Gastroesophageal sphincter (tissue), 4 donors: ENCODE results near the gene ESCO1. TPM values are rescaled to one million over a fixed set of nuclear protein-coding genes. Genes with fewer than 3 reads are reported as not detected.
"Not testable (repeated sequence)": the region's sequence is repeated elsewhere in the genome, so short reads cannot be mapped to it uniquely, and the experiment has no call there.

Source experiments
- ATAC-seq: fragments of 150-250 bp; one replicate; pipeline ENCODE4 v1.9.1; 2016; ENCODE audit warnings: mild to moderate bottlenecking, moderate library complexity
- H3K27ac ChIP-seq, 4 donors: fragments of 200-600 bp; sonication (generic) in 3 of 4; 1 replicate in 3 of 4; 2 replicates in 1 of 4; pipeline ENCODE4 v1.5.1; 2016 to 2019
- H3K27me3 ChIP-seq: fragments of 200-600 bp; sonication (generic); one replicate; pipeline ENCODE4 v1.5.1; 2019
- H3K36me3 ChIP-seq, 2 donors: fragments of 200-600 bp; sonication (generic); one replicate each; pipeline ENCODE4 v1.5.1; 2019; ENCODE audit warnings: control low read depth in 1 of 2
- H3K4me1 ChIP-seq, 3 donors: fragments of 200-600 bp; sonication (generic); 1 replicate in 2 of 3; 2 replicates in 1 of 3; pipeline ENCODE4 v1.5.1; 2016 to 2019; ENCODE audit warnings: control low read depth in 2 of 3
- H3K4me3 ChIP-seq, 2 donors: fragments of 200-600 bp; sonication (generic); one replicate each; pipeline ENCODE4 v1.5.1; 2019; ENCODE audit warnings: mild to moderate bottlenecking in 1 of 2, moderate library complexity in 1 of 2
- H3K9me3 ChIP-seq, 3 donors: fragments of 200-600 bp; sonication (generic); one replicate each; pipeline ENCODE4 v1.5.1; 2017 to 2019; ENCODE audit warnings: control low read depth in 2 of 3
- CTCF ChIP-seq, 4 experiments: fragments of 200-600 bp in 2 of 4; fragments of 450-650 bp in 2 of 4; sonication (generic) in 1 of 4; IDR thresholded peaks; one replicate each; pipeline ENCODE4 v1.5.1; 2017 to 2019; ENCODE audit warnings: antibody characterized with exemption in 4 of 4, mild to moderate bottlenecking in 2 of 4, moderate library complexity in 2 of 4
- EP300 ChIP-seq: sonication (generic); formaldehyde crosslinking; IDR thresholded peaks from one replicate; pipeline ENCODE4 v1.6.1; 2017; ENCODE audit warnings: antibody characterized with exemption, mild to moderate bottlenecking
- POLR2A ChIP-seq, 2 donors: fragments of 450-650 bp; IDR thresholded peaks; one replicate each; pipeline ENCODE4 v1.6.1; 2017; ENCODE audit warnings: antibody characterized with exemption in 2 of 2, mild to moderate bottlenecking in 2 of 2, moderate library complexity in 1 of 2
- POLR2AphosphoS5 ChIP-seq: sonication (generic); formaldehyde crosslinking; IDR thresholded peaks from one replicate; pipeline ENCODE4 v1.6.1; 2017; ENCODE audit warnings: antibody characterized with exemption
- WGBS, 2 donors: methylation state at CpG; one replicate each; pipeline ENCODE4 v1.1.5; 2018; ENCODE audit warnings: low coverage in 1 of 2; 5-methylcytosine and 5-hydroxymethylcytosine counted together
- total RNA-seq, 4 donors: library from RNA; depleted of rRNA; stranded (reverse); fragments of >200 nt; gene quantifications; one replicate each; pipeline ENCODE4 v1.1.0, GENCODE V29; 2016

ESCO1 gene
- total RNA-seq, 4 donors from 2014 or later = 13.2 to 23.4 (median 19.1) TPM

- WGBS, 2 donors = 65 to 75% methylated on average over 9 of the region's 9 CpGs
- Histone ChIP-seq H3K9me3 (no peaks in the 10 kb centered on the region), H3K4me3 (no peak overlapping the region), H3K27me3 (no peaks in the 10 kb centered on the region), H3K27ac (no peak overlapping the region), H3K36me3 (peaks cover 0 to 91% of the 10 kb centered on the region in 2 donors), H3K4me1 (no peaks in the 10 kb centered on the region)
- TF ChIP-seq POLR2AphosphoS5 = no peak
- TF ChIP-seq POLR2A (IDR thresholded peaks at IDR 0.05) = no peak
- TF ChIP-seq CTCF (IDR thresholded peaks at IDR 0.05) = no peak
- no peak for TF ChIP-seq EP300
- no peak for ATAC-seq
Observed at GRCh38 chr18:21629089-21629832, 28.8 kb upstream of the ESCO1 start.

GRCh38 chr18:21621640-21622039 lies 21.1 kb upstream of the ESCO1 start:
- WGBS, 2 donors = 82 to 86% methylated on average over 7 to 9 of the region's 9 CpGs
- peaks cover 0 to 65% of the 10 kb centered on the region in 2 donors for H3K36me3 ChIP-seq
- not testable (repeated sequence) for H3K9me3 ChIP-seq, H3K27ac ChIP-seq, H3K4me1 ChIP-seq, H3K27me3 ChIP-seq, H3K4me3 ChIP-seq, ATAC-seq

GRCh38 chr18:21612125-21613039 lies 11.9 kb upstream of the ESCO1 start, which contains the start of gene SNRPD1:
SNRPD1 (plus strand) TSS chr18:21612314; CDS start chr18:21612430, 116 bp downstream.
- 0 to 1% methylated on average over 17 to 33 of the region's 59 CpGs for WGBS, 2 donors
- H3K27ac ChIP-seq = peak within 1 kb of the TSS; percentile 18 to 87 (median 80)
- H3K4me1 ChIP-seq = peaks cover 3 to 26% (median 5%) of the 10 kb centered on the region in 3 donors
- no peaks in the 10 kb centered on the region for H3K27me3 ChIP-seq
- peaks cover 0 to 14% of the 10 kb centered on the region in 2 donors for H3K36me3 ChIP-seq
- peak; percentile 99 for ATAC-seq
- H3K9me3 ChIP-seq = no peaks in the 10 kb centered on the region
- TF ChIP-seq CTCF (IDR thresholded peaks at IDR 0.05) = peak; percentile 84 to 98 (median 90)
- peak; percentile 46 for TF ChIP-seq POLR2AphosphoS5
- no peak for TF ChIP-seq EP300
- TF ChIP-seq POLR2A (IDR thresholded peaks at IDR 0.05) = peak in 1 of 2 donors; percentile 40
- peak within 1 kb of the TSS; percentile 77 to 82 for H3K4me3 ChIP-seq

GRCh38 chr18:21611401-21612124 lies 11.1 kb upstream of the ESCO1 start:
- H3K36me3 ChIP-seq, ATAC-seq, H3K9me3 ChIP-seq, H3K27me3 ChIP-seq: not testable (repeated sequence)
- WGBS, 2 donors = 50 to 71% methylated on average over 3 to 24 of the region's 30 CpGs
- peaks cover 3 to 26% (median 5%) of the 10 kb centered on the region in 3 donors for H3K4me1 ChIP-seq
- H3K27ac ChIP-seq = peak overlapping the region in 3 of 4 donors; percentile 79 to 87 (median 81)
- H3K4me3 ChIP-seq = peak overlapping the region; percentile 77 to 82

GRCh38 chr18:21605213-21605612 lies 4.7 kb upstream of the ESCO1 start:
- no peaks in the 10 kb centered on the region for H3K9me3 ChIP-seq
- TF ChIP-seq POLR2AphosphoS5 (no peak), EP300 (no peak), POLR2A (IDR thresholded peaks at IDR 0.05) (no peak), CTCF (IDR thresholded peaks at IDR 0.05) (no peak)
- peaks cover 0 to 7% (median 0%) of the 10 kb centered on the region in 3 donors for H3K4me1 ChIP-seq
- H3K4me3 ChIP-seq = no peak overlapping the region
- H3K36me3 ChIP-seq = no peaks in the 10 kb centered on the region
- H3K27me3 ChIP-seq = no peaks in the 10 kb centered on the region
- ATAC-seq = no peak
- H3K27ac ChIP-seq = no peak overlapping the region
